Muscle of leg (tissue), 11 donors: ENCODE data around the gene PARPBP. TPM values are rescaled to one million over a fixed set of nuclear protein-coding genes. Genes with fewer than 3 reads are reported as not detected.
"Not testable (repeated sequence)": the region's sequence is repeated elsewhere in the genome, so short reads cannot be mapped to it uniquely, and the experiment has no call there.

Experiments
- DNase-seq: peaks from one replicate; pipeline ENCODE4 v3.0.0; 2013
- H3K27ac ChIP-seq: one replicate; pipeline ENCODE4 v1.5.1; 2013; ENCODE audit warnings: mild to moderate bottlenecking, low read length, control low read depth
- H3K27me3 ChIP-seq: one replicate; pipeline ENCODE4 v1.6.1; 2013; ENCODE audit warnings: low read length; ENCODE audit not compliant: control insufficient read depth, insufficient read depth
- H3K36me3 ChIP-seq: one replicate; pipeline ENCODE4 v1.6.1; 2013; ENCODE audit warnings: low read length; ENCODE audit not compliant: control insufficient read depth, insufficient read depth
- H3K4me1 ChIP-seq: one replicate; pipeline ENCODE4 v1.6.1; 2013; ENCODE audit warnings: low read length; ENCODE audit not compliant: control insufficient read depth, insufficient read depth
- H3K4me3 ChIP-seq: one replicate; pipeline ENCODE4 v1.5.1; 2013; ENCODE audit warnings: low read length, control low read depth
- H3K9me3 ChIP-seq: replicated peaks from 2 replicates; pipeline ENCODE4 v1.6.1; 2013; ENCODE audit warnings: low read depth, low read length; ENCODE audit not compliant: control insufficient read depth
- WGBS: methylation state at CpG from one replicate; pipeline ENCODE4 v1.1.5; 2013; ENCODE audit warnings: missing lambda C conversion rate; ENCODE audit not compliant: insufficient coverage; 5-methylcytosine and 5-hydroxymethylcytosine counted together
- polyA plus RNA-seq, 8 donors: library from polyadenylated mRNA; unstranded; fragments of 120-200 nt; gene quantifications; one replicate each; pipeline versions ENCODE4 v1.2.1 to v1.2.3, GENCODE V29; 2013; ENCODE audit warnings: inconsistent platforms in 1 of 8, low replicate concordance in 1 of 8; ENCODE audit not compliant: insufficient read length in 8 of 8, insufficient read depth in 1 of 8
- total RNA-seq: library from RNA; stranded (reverse); fragments of 120-200 nt; gene quantifications from one replicate; pipeline ENCODE4 v1.2.4, GENCODE V29; 2013

PARPBP gene
- total and polyA plus RNA-seq, 9 donors: 5.5 to 9.8 (median 7.1) TPM

- peak; percentile 96 for DNase-seq
- no peaks in the 10 kb centered on the region for H3K27me3 ChIP-seq
- H3K9me3 ChIP-seq: no peaks in the 10 kb centered on the region
- no peaks in the 10 kb centered on the region for H3K4me1 ChIP-seq
- no peaks in the 10 kb centered on the region for H3K36me3 ChIP-seq
- H3K27ac ChIP-seq: peak overlapping the region; percentile 53
- WGBS: 7% methylated on average over 1 of the region's 1 CpG
- H3K4me3 ChIP-seq: no peak overlapping the region
These were observed 112.5 kb downstream of the PARPBP start for GRCh38 chr12:102232446-102232845.

DNA sequence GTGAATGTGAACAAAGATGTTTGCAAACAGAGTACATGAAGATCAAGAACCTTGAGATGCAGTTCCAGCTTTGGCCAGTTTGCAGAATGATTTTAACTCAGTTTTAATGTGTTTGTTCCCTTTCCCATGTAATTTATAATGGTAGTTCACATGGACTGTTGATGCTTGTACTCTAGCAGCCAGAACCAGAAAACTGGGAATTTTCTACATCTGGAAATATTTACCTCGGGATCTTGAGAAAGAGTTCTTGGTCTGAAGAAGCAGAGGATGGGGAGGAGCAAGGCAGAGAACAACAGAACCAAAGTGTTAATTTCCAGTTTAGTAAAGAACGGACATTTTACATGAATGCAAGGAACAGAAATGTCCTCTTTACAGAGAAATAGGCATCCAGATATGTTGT, 114.6 kb downstream of the PARPBP start:
- no peak overlapping the region for H3K27ac ChIP-seq
- no peaks in the 10 kb centered on the region for H3K36me3 ChIP-seq
- H3K4me1 ChIP-seq: no peaks in the 10 kb centered on the region
- H3K27me3 ChIP-seq: no peaks in the 10 kb centered on the region
- no peaks in the 10 kb centered on the region for H3K9me3 ChIP-seq
- H3K4me3 ChIP-seq: no peak overlapping the region
- DNase-seq: peak; percentile 26
- 50% methylated on average over 1 of the region's 2 CpGs for WGBS

DNA sequence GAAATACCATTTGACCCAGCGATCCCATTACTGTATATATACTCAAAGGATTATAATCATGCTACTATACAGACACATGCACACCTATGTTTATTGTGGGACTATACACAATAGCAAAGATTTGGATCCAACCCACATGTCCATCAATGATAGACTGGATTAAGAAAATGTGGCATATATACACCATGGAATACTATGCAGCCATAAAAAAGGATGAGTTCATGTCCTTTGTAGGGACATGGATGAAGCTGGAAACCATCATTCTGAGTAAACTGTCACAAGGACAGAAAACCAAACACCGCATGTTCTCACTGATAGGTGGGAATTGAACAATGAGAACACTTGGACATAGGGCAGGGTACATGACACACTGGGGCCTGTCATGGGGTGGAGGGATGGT, 120.9 kb downstream of the PARPBP start:
- not testable (repeated sequence) for H3K36me3 ChIP-seq, H3K27ac ChIP-seq, H3K9me3 ChIP-seq, H3K27me3 ChIP-seq, H3K4me3 ChIP-seq, H3K4me1 ChIP-seq, DNase-seq
- WGBS: 100% methylated on average over 1 of the region's 2 CpGs

Other genes with a start within 250 kb of the PARPBP start
- 1.7 TPM for gene DRAM1, start 242.6 kb upstream of the PARPBP start, total RNA-seq
- 1 to 10 TPM; 2.5 to 3.6 (median 3.1) TPM for gene DRAM1, start 242.6 kb upstream of the PARPBP start, polyA plus RNA-seq
- gene WASHC3, start 58.2 kb upstream of the PARPBP start, total RNA-seq: 41.9 TPM
- 10 to 100 TPM; 26.8 to 44.5 (median 36.0) TPM for gene WASHC3, start 58.2 kb upstream of the PARPBP start, polyA plus RNA-seq
- 24.4 TPM for gene NUP37, start 69 bp upstream of the PARPBP start, total RNA-seq
- gene NUP37, start 69 bp upstream of the PARPBP start, polyA plus RNA-seq: 10 to 100 TPM; 16.3 to 22.1 (median 18.9) TPM
- not detected for gene PMCH, start 77.7 kb downstream of the PARPBP start, total RNA-seq
- under 1 TPM in 6 of 8 donors, not detected in 2; 0.24 to 0.48 (median 0.36) TPM for gene PMCH, start 77.7 kb downstream of the PARPBP start, polyA plus RNA-seq